Activated naive CD8-positive, alpha-beta T cell treated with anti-CD3 and anti-CD28 coated beads for 36 hours (primary cell): ENCODE data around the gene GREB1L. TPM values are rescaled to one million over a fixed set of nuclear protein-coding genes. Genes with fewer than 3 reads are reported as not detected.

Experiments used
- DNase-seq: peaks from one replicate; pipeline ENCODE4 v3.0.0; 2021
- H3K27ac Mint-ChIP-seq: one replicate; pipeline ENCODE4 v1.8.0; 2022; ENCODE audit warnings: mild to moderate bottlenecking, moderate library complexity, mixed read lengths
- H3K27me3 Mint-ChIP-seq: one replicate; pipeline ENCODE4 v1.8.0; 2022; ENCODE audit warnings: mild to moderate bottlenecking, mixed read lengths
- H3K36me3 Mint-ChIP-seq: one replicate; pipeline ENCODE4 v1.8.0; 2021; ENCODE audit warnings: mild to moderate bottlenecking, mixed read lengths
- H3K4me1 Mint-ChIP-seq: one replicate; pipeline ENCODE4 v1.8.0; 2021; ENCODE audit warnings: mixed read lengths
- H3K4me3 Mint-ChIP-seq: one replicate; pipeline ENCODE4 v1.8.0; 2022; ENCODE audit warnings: mild to moderate bottlenecking, moderate library complexity, mixed read lengths
- H3K9me3 Mint-ChIP-seq: one replicate; pipeline ENCODE4 v1.8.0; 2022; ENCODE audit warnings: mixed read lengths
- total RNA-seq, 2 experiments: library from RNA; stranded (reverse); gene quantifications; one replicate each; pipeline ENCODE4 v1.2.3, GENCODE V29; 2021

Gene GREB1L
- total RNA-seq, 2 experiments from 2014 or later = not detected

DNA sequence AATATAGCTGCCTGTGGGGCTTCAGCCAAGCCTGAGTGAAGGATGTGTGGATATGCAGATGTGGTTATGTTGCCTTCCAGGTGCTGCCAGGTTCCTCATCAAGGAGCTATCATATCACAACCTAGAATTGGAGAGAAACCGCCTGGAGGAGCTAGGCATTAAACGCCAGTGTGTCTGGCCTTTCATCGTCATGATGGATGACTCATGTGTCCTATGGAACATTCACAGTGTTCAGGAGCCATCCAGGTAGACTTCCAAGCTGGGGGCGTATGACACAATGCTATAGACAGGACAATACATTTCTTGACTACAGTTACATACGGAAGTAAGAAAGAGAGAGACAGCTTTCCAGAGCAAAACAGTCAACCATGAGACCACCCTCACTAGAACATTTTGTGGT lies 271.7 kb downstream of the GREB1L start:
- DNase-seq = no peak
- Mint-ChIP-seq H3K4me1 (no peaks in the 10 kb centered on the region), H3K27me3 (no peaks in the 10 kb centered on the region)

DNA sequence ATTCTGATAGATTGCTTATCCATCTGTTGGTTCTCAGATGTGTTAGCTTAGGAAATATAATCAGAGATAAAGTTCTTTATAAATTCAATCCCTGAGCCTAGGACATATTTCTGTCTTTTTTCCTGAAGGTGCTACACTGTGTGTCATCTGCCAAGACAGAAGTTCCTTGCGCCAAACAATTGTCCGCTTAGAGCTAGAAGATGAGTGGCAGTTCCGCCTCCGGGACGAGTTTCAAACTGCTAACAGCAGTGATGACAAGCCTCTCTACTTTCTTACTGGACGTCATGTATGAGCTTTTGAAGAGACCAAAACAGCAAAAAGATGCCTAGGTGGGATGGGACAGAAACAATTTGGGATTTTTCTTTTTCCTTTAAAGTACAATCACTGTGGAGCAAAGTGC lies 280.5 kb downstream of the GREB1L start:
- no peaks in the 10 kb centered on the region for H3K27me3 Mint-ChIP-seq
- peaks cover 4% of the 10 kb centered on the region for H3K4me1 Mint-ChIP-seq
- no peak for DNase-seq
- peaks cover 14% of the 10 kb centered on the region for H3K36me3 Mint-ChIP-seq
- H3K9me3 Mint-ChIP-seq = no peaks in the 10 kb centered on the region
- no peak overlapping the region for H3K27ac Mint-ChIP-seq
- H3K4me3 Mint-ChIP-seq = no peak overlapping the region

More for the DNA sequence above, 271.7 kb downstream of the GREB1L start:
- Mint-ChIP-seq H3K36me3 (peaks cover 28% of the 10 kb centered on the region), H3K27ac (no peak overlapping the region), H3K9me3 (peaks cover 5% of the 10 kb centered on the region), H3K4me3 (no peak overlapping the region)

DNA sequence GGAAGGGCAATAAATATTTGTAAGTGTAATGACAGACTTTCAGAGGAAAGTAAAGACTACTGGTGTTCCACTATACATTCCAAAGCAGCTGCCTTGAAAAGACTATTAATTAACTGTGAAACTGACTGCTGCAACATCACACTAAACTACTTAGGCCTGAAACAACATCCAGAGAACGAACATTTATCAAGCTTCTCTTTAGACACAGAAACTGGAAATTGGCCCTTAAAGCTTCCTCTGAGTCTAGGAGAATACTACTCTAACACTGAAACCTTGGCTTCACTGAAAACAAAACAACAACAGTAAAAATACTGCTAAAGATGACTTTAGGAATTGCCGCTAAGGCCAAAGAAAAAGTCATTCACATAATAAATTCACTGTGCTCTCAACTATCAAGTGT lies 283.9 kb downstream of the GREB1L start:
- H3K4me3 Mint-ChIP-seq = no peak overlapping the region
- H3K36me3 Mint-ChIP-seq = peaks cover 15% of the 10 kb centered on the region
- no peaks in the 10 kb centered on the region for H3K27me3 Mint-ChIP-seq
- H3K9me3 Mint-ChIP-seq = no peaks in the 10 kb centered on the region
- DNase-seq = no peak
- no peak overlapping the region for H3K27ac Mint-ChIP-seq
- peaks cover 6% of the 10 kb centered on the region for H3K4me1 Mint-ChIP-seq

GRCh38 chr18:21526463-21526862 lies 284.4 kb downstream of the GREB1L start:
- Mint-ChIP-seq H3K4me3 (no peak overlapping the region), H3K36me3 (peaks cover 13% of the 10 kb centered on the region), H3K4me1 (peaks cover 6% of the 10 kb centered on the region), H3K9me3 (no peaks in the 10 kb centered on the region), H3K27me3 (no peaks in the 10 kb centered on the region), H3K27ac (no peak overlapping the region)
- no peak for DNase-seq

DNA sequence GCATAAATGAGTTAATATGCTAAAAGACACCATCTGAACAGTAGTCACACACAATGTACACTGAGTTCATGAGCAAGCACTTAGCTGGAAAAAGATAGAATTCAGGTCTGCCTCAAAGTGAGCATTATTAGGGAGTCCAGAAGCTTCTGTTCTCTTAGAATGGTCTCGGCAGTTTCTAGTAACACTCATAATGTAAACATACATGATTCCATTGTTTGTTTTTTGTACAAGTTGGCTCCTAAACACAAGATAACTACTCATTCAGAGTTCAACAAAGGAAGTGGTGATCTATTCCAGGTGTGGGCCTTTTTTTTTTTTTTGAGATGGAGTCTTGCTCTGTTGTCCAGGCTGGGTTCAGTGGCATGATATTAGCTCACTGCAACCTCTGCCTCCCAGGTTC lies 292.3 kb downstream of the GREB1L start:
- DNase-seq = no peak
- no peaks in the 10 kb centered on the region for H3K9me3 Mint-ChIP-seq
- no peak overlapping the region for H3K4me3 Mint-ChIP-seq
- H3K27me3 Mint-ChIP-seq = no peaks in the 10 kb centered on the region
- H3K4me1 Mint-ChIP-seq = peaks cover 2% of the 10 kb centered on the region
- H3K27ac Mint-ChIP-seq = no peak overlapping the region
- H3K36me3 Mint-ChIP-seq = peaks cover 21% of the 10 kb centered on the region

DNA sequence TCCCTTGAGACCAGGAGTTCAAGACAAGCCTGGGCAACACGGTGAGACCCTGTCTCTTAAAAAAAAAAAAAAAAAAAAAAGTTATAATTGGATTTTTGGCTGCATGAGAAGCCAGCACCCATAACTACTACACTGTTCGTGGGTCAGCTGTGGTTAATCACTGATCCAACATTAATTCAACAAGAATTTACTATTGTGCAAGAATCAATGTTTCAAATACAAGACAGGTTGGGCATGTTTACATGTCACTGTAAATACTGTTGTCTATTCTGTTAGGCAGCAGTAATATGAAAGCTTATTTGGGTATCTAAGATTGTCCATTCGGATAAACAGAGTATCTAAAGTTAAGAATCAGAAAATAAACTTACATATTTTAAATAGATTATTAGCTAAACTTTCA lies 296.2 kb downstream of the GREB1L start:
- Mint-ChIP-seq H3K36me3 (peaks cover 16% of the 10 kb centered on the region), H3K9me3 (no peaks in the 10 kb centered on the region), H3K27ac (no peak overlapping the region), H3K4me3 (no peak overlapping the region), H3K4me1 (no peaks in the 10 kb centered on the region), H3K27me3 (no peaks in the 10 kb centered on the region)
- DNase-seq = no peak

GRCh38 chr18:21546423-21546822 lies 304.4 kb downstream of the GREB1L start:
- H3K27ac Mint-ChIP-seq = no peak overlapping the region

DNA sequence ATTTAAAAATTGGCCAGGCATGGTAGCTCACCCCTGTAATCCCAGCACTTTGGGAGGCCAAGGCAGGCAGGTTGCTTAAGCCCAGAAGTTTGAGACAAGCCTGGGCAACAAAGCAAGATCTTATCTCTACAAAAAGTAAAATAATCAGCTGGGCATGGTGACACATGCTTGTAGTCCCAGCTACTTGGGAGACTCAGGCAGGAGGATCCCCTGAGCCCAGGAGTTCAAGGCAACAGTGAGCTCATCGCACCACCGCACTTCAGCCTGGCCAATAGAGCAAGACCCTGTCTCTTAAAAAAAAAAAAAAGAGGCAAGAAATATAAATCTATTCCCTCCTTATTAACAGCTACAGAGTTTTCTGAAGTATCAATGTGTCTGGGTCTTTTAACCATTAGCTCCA lies 306.6 kb downstream of the GREB1L start:
- DNase-seq = no peak
- Mint-ChIP-seq H3K36me3 (peaks cover 48% of the 10 kb centered on the region), H3K9me3 (peaks cover 8% of the 10 kb centered on the region), H3K27ac (no peak overlapping the region), H3K4me1 (peaks cover 12% of the 10 kb centered on the region), H3K27me3 (no peaks in the 10 kb centered on the region), H3K4me3 (no peak overlapping the region)

More at GRCh38 chr18:21546423-21546822, 304.4 kb downstream of the GREB1L start:
- Mint-ChIP-seq H3K4me1 (peaks cover 2% of the 10 kb centered on the region), H3K9me3 (no peaks in the 10 kb centered on the region), H3K36me3 (peaks cover 33% of the 10 kb centered on the region), H3K27me3 (no peaks in the 10 kb centered on the region), H3K4me3 (no peak overlapping the region)
- no peak for DNase-seq

GRCh38 chr18:21550510-21550970 lies 308.5 kb downstream of the GREB1L start:
- H3K36me3 Mint-ChIP-seq = peaks cover 47% of the 10 kb centered on the region

GRCh38 chr18:21557607-21558253 lies 315.7 kb downstream of the GREB1L start:
- H3K27ac Mint-ChIP-seq = peak overlapping the region; percentile 5
- no peak for DNase-seq
- no peak overlapping the region for H3K4me3 Mint-ChIP-seq
- H3K27me3 Mint-ChIP-seq = no peaks in the 10 kb centered on the region
- H3K4me1 Mint-ChIP-seq = peaks cover 1% of the 10 kb centered on the region
- peaks cover 3% of the 10 kb centered on the region for H3K9me3 Mint-ChIP-seq
- H3K36me3 Mint-ChIP-seq = peaks cover 17% of the 10 kb centered on the region

More at GRCh38 chr18:21550510-21550970, 308.5 kb downstream of the GREB1L start:
- DNase-seq = no peak
- Mint-ChIP-seq H3K27me3 (no peaks in the 10 kb centered on the region), H3K27ac (no peak overlapping the region), H3K9me3 (peaks cover 8% of the 10 kb centered on the region), H3K4me3 (no peak overlapping the region), H3K4me1 (peaks cover 12% of the 10 kb centered on the region)

DNA sequence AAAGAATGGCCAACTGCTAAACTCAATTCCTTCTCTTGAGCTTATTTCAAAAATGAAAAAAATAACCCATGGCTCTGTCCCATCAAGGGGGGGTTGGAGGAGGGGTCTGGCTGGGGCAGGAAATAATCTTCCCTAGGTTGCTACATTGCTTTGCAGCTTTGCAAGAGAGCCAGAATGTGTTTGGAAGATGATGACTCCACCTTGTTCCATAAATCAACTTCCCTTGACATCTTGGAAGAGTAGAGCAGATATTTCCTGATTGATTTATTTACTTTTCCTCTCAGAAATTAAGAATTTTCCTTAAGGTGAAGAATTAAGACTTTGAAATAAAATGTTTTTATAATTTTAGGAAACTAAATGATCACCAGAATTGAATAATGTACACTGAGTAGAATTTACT lies 317.2 kb downstream of the GREB1L start:
- Mint-ChIP-seq H3K27ac (no peak overlapping the region), H3K27me3 (no peaks in the 10 kb centered on the region), H3K4me3 (no peak overlapping the region), H3K36me3 (peaks cover 10% of the 10 kb centered on the region), H3K4me1 (no peaks in the 10 kb centered on the region), H3K9me3 (no peaks in the 10 kb centered on the region)
- DNase-seq = no peak

GRCh38 chr18:21571772-21572171 lies 329.7 kb downstream of the GREB1L start:
- Mint-ChIP-seq H3K36me3 (peaks cover 41% of the 10 kb centered on the region), H3K4me1 (peaks cover 5% of the 10 kb centered on the region), H3K4me3 (no peak overlapping the region), H3K27me3 (no peaks in the 10 kb centered on the region), H3K9me3 (no peaks in the 10 kb centered on the region), H3K27ac (no peak overlapping the region)
- no peak for DNase-seq

Other genes starting within 250 kb of the GREB1L start
- gene ROCK1, start 130.4 kb upstream of the GREB1L start, total RNA-seq = 10 to 100 TPM; 47.1 to 48.0 TPM